ENCODE results near the gene TOPAZ1. TPM values are rescaled to one million over a fixed set of nuclear protein-coding genes. Genes with fewer than 3 reads are reported as not detected.

TOPAZ1 gene
- polyA plus RNA-seq, 2 of the 4 experiments (the other 2 are of a cell fraction) = not detected

DNA sequence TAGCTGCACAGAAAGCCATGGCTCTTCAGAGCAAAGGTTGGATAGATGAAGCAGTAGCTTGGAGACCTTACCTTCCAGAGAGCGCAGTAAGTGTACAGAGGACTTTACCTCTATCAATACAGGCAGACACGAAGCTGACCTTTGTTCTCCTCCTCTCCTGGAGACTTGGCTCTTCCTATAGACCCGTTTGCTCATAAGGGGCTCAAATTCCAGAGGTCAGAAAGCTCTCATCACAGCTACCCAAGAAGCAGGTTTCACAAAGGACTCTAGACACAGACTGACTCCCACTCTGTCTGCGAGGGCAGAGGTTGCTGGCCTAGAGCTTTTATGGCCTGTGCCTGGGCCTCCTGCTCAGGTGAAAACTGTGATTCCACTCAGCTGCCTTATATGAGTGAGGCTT is 35.4 kb upstream of the TOPAZ1 start:
- TF ChIP-seq, protein P1, sequence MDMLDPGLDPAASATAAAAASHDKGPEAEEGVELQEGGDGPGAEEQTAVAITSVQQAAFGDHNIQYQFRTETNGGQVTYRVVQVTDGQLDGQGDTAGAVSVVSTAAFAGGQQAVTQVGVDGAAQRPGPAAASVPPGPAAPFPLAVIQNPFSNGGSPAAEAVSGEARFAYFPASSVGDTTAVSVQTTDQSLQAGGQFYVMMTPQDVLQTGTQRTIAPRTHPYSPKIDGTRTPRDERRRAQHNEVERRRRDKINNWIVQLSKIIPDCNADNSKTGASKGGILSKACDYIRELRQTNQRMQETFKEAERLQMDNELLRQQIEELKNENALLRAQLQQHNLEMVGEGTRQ (IDR thresholded peaks at IDR 0.05) = no peak
- TF ChIP-seq KDM1A (IDR thresholded peaks at IDR 0.05; ENCODE audit: low read depth) (no peak), PHF8 (IDR thresholded peaks at IDR 0.05; ENCODE audit: borderline replicate concordance, low read depth) (no peak), TP53 (CRISPR knock-in tag; IDR thresholded peaks at IDR 0.05) (no peak), NR3C1 (IDR thresholded peaks at IDR 0.05) (no peak), TFCP2L1 (CRISPR knock-in tag; IDR thresholded peaks at IDR 0.05) (no peak), ZFP36 (IDR thresholded peaks at IDR 0.05; ENCODE audit: borderline replicate concordance, partially characterized antibody) (no peak)
- TF ChIP-seq, protein P2, sequence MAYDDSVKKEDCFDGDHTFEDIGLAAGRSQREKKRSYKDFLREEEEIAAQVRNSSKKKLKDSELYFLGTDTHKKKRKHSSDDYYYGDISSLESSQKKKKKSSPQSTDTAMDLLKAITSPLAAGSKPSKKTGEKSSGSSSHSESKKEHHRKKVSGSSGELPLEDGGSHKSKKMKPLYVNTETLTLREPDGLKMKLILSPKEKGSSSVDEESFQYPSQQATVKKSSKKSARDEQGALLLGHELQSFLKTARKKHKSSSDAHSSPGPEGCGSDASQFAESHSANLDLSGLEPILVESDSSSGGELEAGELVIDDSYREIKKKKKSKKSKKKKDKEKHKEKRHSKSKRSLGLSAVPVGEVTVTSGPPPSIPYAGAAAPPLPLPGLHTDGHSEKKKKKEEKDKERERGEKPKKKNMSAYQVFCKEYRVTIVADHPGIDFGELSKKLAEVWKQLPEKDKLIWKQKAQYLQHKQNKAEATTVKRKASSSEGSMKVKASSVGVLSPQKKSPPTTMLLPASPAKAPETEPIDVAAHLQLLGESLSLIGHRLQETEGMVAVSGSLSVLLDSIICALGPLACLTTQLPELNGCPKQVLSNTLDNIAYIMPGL (CRISPR knock-in tag; IDR thresholded peaks at IDR 0.05; ENCODE audit: borderline replicate concordance) = no peak
- ATAC-seq (no peak), DNase-seq (ENCODE audit: low read depth in 1 of 2, low spot score in 1 of 2) (no peak), FAIRE-seq (no peak)
- Histone ChIP-seq H3K27ac (no peak overlapping the region), H3K4me1 (no peaks in the 10 kb centered on the region), H3K4me3 (no peak overlapping the region), H3K9me3 (no peaks in the 10 kb centered on the region), H3K4me2 (no peak overlapping the region)
- ChIA-PET POLR2A (no interaction called here), CTCF (interaction anchor here (0.6 kb wide), 1 partner anchor 318 kb away, joined by 3 read pairs; no protein-coding TSS in a partner anchor)
- WGBS (ENCODE audit: missing lambda C conversion rate) = 38% methylated on average over 3 of the region's 4 CpGs

DNA sequence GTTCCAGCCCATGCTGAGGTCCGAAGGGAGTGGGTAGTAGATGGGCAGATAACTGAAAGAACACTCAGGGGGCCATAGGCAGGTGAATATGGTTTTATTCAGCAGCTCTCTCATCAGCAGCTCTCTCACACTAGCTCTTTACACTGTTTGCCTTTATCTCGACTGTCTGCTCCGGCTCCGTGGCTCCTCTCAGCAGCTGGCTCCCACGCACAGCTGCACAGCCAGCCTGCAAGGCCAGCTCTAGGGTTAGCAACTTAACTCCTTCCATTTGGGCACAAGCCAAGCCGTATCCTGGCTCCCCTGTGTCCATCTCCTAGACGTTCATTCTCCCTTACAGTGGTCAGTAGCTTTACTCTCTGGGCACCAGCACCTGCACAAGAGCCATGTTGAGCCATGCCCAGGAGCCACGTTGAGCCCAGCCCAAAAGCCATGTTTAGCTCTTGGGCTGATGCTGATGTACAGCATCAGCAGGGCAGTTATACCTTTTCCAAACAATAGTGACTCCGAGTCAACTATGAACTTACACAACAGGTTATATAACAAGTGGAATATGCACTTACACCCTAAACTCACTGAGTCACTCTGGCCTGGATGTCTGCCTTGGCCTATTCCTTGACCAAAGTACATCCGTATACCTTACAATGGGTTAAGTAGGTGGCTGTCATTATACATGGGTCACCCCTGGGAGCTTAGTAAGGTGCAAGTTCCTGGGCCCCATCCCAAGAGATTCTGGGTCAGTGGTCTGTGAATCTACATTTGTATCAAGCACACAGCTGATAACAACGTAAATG is 34.6 kb upstream of the TOPAZ1 start:
- 22% methylated on average over 11 of the region's 11 CpGs for WGBS (ENCODE audit: missing lambda C conversion rate)
- no peaks in the 10 kb centered on the region for H3K4me1 ChIP-seq
- FAIRE-seq (no peak), DNase-seq (ENCODE audit: low read depth in 1 of 2, low spot score in 1 of 2) (no peak), ATAC-seq (no peak)
- ChIA-PET CTCF (interaction anchor here (0.6 kb wide), 1 partner anchor 318 kb away, joined by 3 read pairs; no protein-coding TSS in a partner anchor), POLR2A (no interaction called here)
- H3K4me2 ChIP-seq = no peak overlapping the region
- TF ChIP-seq ZNF302 (CRISPR knock-in tag; IDR thresholded peaks at IDR 0.05) (no peak), EHMT2 (IDR thresholded peaks at IDR 0.05; ENCODE audit: low read depth) (no peak)
- H3K4me3 ChIP-seq = no peak overlapping the region
- no peaks in the 10 kb centered on the region for H3K9me3 ChIP-seq
- no peak overlapping the region for H3K27ac ChIP-seq

DNA sequence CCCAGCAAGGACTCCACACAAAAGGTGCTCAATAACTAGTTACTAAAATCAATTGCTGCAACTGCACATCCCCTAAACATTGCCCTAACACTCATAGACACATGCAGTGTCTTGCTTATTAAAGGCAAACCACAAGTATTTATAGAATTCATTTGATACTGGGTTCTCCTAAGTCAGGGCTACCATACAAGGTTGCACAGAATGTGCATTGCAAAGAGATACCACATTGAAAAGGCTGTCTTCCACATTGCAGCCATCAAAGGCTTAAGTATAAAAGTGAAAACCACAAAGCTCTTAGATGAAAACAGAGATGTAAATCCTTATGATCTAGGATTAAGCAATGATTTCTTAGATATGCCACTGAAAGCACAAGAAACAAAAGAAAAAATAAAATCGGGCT is 33.6 kb upstream of the TOPAZ1 start:
- 0% methylated on average over 1 of the region's 1 CpG for WGBS (ENCODE audit: missing lambda C conversion rate)

More for the DNA sequence above, 33.6 kb upstream of the TOPAZ1 start:
- Histone ChIP-seq H3K9me3 (no peaks in the 10 kb centered on the region), H3K4me2 (no peak overlapping the region), H3K27ac (no peak overlapping the region), H3K4me3 (no peak overlapping the region), H3K4me1 (no peaks in the 10 kb centered on the region)
- FAIRE-seq = no peak
- POLR2A ChIA-PET = no interaction called here
- no peak for DNase-seq (ENCODE audit: low read depth in 1 of 2, low spot score in 1 of 2)
- ATAC-seq = no peak
- TF ChIP-seq TP53 (CRISPR knock-in tag; IDR thresholded peaks at IDR 0.05) (no peak), BHLHE40 (IDR thresholded peaks at IDR 0.05; ENCODE audit: low read depth, low read length) (no peak), ZSCAN20 (CRISPR knock-in tag; IDR thresholded peaks at IDR 0.05) (no peak), NFE2L2 (conservative IDR thresholded peaks at IDR 0.05; ENCODE audit: low read length) (no peak), ZFP36 (IDR thresholded peaks at IDR 0.05; ENCODE audit: borderline replicate concordance, partially characterized antibody) (no peak), CHD2 (IDR thresholded peaks at IDR 0.05; ENCODE audit: low read length, partially characterized antibody) (no peak), POLR2AphosphoS2 (conservative IDR thresholded peaks at IDR 0.05; ENCODE audit: low read length) (no peak), KDM1A (IDR thresholded peaks at IDR 0.05; ENCODE audit: low read depth) (no peak), SMC3 (IDR thresholded peaks at IDR 0.05) (no peak), MYC (IDR thresholded peaks at IDR 0.05; ENCODE audit: borderline replicate concordance, low read length) (no peak), GATA3 (IDR thresholded peaks at IDR 0.05; ENCODE audit: borderline replicate concordance) (no peak), ZNF302 (CRISPR knock-in tag; IDR thresholded peaks at IDR 0.05) (no peak), RNF2 (IDR thresholded peaks at IDR 0.05; ENCODE audit: borderline replicate concordance, low read depth) (no peak)
- TF ChIP-seq, protein P1 (IDR thresholded peaks at IDR 0.05) = no peak
- TF ChIP-seq, protein P3, sequence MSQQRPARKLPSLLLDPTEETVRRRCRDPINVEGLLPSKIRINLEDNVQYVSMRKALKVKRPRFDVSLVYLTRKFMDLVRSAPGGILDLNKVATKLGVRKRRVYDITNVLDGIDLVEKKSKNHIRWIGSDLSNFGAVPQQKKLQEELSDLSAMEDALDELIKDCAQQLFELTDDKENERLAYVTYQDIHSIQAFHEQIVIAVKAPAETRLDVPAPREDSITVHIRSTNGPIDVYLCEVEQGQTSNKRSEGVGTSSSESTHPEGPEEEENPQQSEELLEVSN (IDR thresholded peaks at IDR 0.05; ENCODE audit: borderline replicate concordance, low read depth) = no peak
- TF ChIP-seq, protein P2 (CRISPR knock-in tag; IDR thresholded peaks at IDR 0.05; ENCODE audit: borderline replicate concordance) = no peak
- TF ChIP-seq, protein P4, sequence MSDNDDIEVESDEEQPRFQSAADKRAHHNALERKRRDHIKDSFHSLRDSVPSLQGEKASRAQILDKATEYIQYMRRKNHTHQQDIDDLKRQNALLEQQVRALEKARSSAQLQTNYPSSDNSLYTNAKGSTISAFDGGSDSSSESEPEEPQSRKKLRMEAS (IDR thresholded peaks at IDR 0.05) = no peak
- CTCF ChIA-PET = no interaction called here

Measured in A549 (cell line).